ENCODE data around the gene TNFRSF8.

DNA sequence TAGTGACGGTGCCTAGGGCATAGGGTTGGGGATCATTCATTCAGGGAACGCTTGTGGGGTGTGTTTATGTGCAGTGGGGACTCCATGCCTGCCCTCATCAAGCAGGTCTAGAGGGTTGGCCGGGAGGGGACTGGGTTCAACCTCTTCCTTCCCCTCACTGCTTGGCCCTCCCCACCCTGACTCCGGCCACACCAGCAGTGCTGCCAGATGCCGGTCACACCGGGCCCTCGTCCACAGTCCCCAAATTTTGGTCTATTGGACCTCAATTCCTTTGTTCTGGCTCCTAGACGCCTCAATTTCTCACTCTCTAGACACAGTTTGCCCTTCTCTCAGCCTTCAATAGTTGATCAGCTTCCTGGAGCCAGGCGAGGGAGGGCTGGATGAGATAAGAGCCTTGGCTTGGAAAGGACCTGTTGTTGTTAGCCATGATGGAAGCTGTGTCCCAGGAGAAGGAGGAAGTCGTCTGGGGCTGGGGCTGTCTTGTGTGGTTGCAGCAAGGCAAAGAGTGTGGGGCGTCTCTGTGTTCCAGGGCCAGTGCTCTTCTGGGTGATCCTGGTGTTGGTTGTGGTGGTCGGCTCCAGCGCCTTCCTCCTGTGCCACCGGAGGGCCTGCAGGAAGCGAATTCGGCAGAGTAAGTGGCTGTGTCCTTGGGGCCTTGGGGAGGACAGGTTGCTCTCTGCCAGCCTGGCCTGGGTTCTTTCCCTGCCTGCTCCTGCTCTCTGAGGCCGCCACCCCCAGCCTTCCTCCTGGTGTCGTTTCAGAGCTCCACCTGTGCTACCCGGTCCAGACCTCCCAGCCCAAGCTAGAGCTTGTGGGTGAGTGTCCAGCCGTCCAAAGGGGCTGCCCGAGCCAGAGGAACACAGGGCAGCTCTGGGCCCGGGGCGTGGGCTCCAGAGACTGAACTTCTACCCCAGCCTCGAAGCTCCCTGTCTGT, 62.6 kb downstream of the TNFRSF8 start:
- TF ChIP-seq, protein P1, sequence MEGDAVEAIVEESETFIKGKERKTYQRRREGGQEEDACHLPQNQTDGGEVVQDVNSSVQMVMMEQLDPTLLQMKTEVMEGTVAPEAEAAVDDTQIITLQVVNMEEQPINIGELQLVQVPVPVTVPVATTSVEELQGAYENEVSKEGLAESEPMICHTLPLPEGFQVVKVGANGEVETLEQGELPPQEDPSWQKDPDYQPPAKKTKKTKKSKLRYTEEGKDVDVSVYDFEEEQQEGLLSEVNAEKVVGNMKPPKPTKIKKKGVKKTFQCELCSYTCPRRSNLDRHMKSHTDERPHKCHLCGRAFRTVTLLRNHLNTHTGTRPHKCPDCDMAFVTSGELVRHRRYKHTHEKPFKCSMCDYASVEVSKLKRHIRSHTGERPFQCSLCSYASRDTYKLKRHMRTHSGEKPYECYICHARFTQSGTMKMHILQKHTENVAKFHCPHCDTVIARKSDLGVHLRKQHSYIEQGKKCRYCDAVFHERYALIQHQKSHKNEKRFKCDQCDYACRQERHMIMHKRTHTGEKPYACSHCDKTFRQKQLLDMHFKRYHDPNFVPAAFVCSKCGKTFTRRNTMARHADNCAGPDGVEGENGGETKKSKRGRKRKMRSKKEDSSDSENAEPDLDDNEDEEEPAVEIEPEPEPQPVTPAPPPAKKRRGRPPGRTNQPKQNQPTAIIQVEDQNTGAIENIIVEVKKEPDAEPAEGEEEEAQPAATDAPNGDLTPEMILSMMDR (IDR thresholded peaks at IDR 0.05): no peak
- no peak for TF ChIP-seq POLR2A (IDR thresholded peaks at IDR 0.05)

Data from adrenal gland (tissue), 5 donors.